ENCODE data around the gene NTRK2. TPM values are rescaled to one million over a fixed set of nuclear protein-coding genes. Genes with fewer than 3 reads are reported as not detected.
A peak's percentile ranks its signal among the peaks of the same experiment; 100 is the strongest.

Gene NTRK2
- total RNA-seq, 6 donors from 2014 or later = 0.30 to 16.8 (median 2.6) TPM

- DNase-seq (no peak), ATAC-seq (ENCODE audit: low FRiP score in 2 of 2) (no peak)
- Histone ChIP-seq H3K4me3 (no peak overlapping the region), H3K4me1 (no peaks in the 10 kb centered on the region), H3K27ac (no peak overlapping the region), H3K27me3 (no peaks in the 10 kb centered on the region), H3K36me3 (no peaks in the 10 kb centered on the region), H3K9me3 (no peaks in the 10 kb centered on the region)
- TF ChIP-seq POLR2AphosphoS5 (IDR thresholded peaks at IDR 0.05) (no peak), CTCF (IDR thresholded peaks at IDR 0.05) (no peak), EP300 (IDR thresholded peaks at IDR 0.05) (no peak), POLR2A (IDR thresholded peaks at IDR 0.05) (no peak)
- WGBS, 2 donors = 88 to 94% methylated on average over 1 of the region's 1 CpG
Observed at GRCh38 chr9:84978661-84979060, 309.1 kb downstream of the NTRK2 start.

GRCh38 chr9:84983749-84984148 lies 314.2 kb downstream of the NTRK2 start:
- H3K9me3 ChIP-seq = no peaks in the 10 kb centered on the region
- no peaks in the 10 kb centered on the region for H3K27me3 ChIP-seq
- H3K27ac ChIP-seq = no peak overlapping the region
- 82 to 96% methylated on average over 3 of the region's 3 CpGs for WGBS, 2 donors
- H3K4me3 ChIP-seq = no peak overlapping the region
- TF ChIP-seq EP300 (IDR thresholded peaks at IDR 0.05) = no peak
- TF ChIP-seq POLR2AphosphoS5 (IDR thresholded peaks at IDR 0.05) = no peak
- TF ChIP-seq POLR2A (IDR thresholded peaks at IDR 0.05) = no peak
- TF ChIP-seq CTCF (IDR thresholded peaks at IDR 0.05) = no peak
- no peaks in the 10 kb centered on the region for H3K4me1 ChIP-seq
- DNase-seq (no peak), ATAC-seq (ENCODE audit: low FRiP score in 2 of 2) (no peak)
- no peaks in the 10 kb centered on the region for H3K36me3 ChIP-seq

- 75 to 90% methylated on average over 2 of the region's 2 CpGs for WGBS, 2 donors
- Histone ChIP-seq H3K36me3 (no peaks in the 10 kb centered on the region), H3K27me3 (no peaks in the 10 kb centered on the region), H3K4me3 (no peak overlapping the region), H3K9me3 (no peaks in the 10 kb centered on the region), H3K4me1 (no peaks in the 10 kb centered on the region), H3K27ac (no peak overlapping the region)
- TF ChIP-seq CTCF (IDR thresholded peaks at IDR 0.05) = no peak
- no peak for TF ChIP-seq EP300 (IDR thresholded peaks at IDR 0.05)
- TF ChIP-seq POLR2AphosphoS5 (IDR thresholded peaks at IDR 0.05) = no peak
- no peak for TF ChIP-seq POLR2A (IDR thresholded peaks at IDR 0.05)
- DNase-seq (peak in 1 of 2 donors; percentile 14), ATAC-seq (ENCODE audit: low FRiP score in 2 of 2) (no peak)
Observed at GRCh38 chr9:84988621-84989020, 319.1 kb downstream of the NTRK2 start.

GRCh38 chr9:84990416-84990815 lies 320.9 kb downstream of the NTRK2 start:
- H3K27me3 ChIP-seq = no peaks in the 10 kb centered on the region
- DNase-seq = no peak
- 69% methylated on average over 6 of the region's 6 CpGs for WGBS, 2 donors

More at GRCh38 chr9:84990416-84990815, 320.9 kb downstream of the NTRK2 start:
- TF ChIP-seq POLR2A (IDR thresholded peaks at IDR 0.05) = no peak
- TF ChIP-seq EP300 (IDR thresholded peaks at IDR 0.05) = no peak
- no peak for TF ChIP-seq POLR2AphosphoS5 (IDR thresholded peaks at IDR 0.05)
- TF ChIP-seq CTCF (IDR thresholded peaks at IDR 0.05) = no peak
- H3K9me3 ChIP-seq = no peaks in the 10 kb centered on the region
- H3K4me1 ChIP-seq = no peaks in the 10 kb centered on the region
- no peak for ATAC-seq (ENCODE audit: low FRiP score in 2 of 2)
- no peak overlapping the region for H3K4me3 ChIP-seq
- H3K27ac ChIP-seq = no peak overlapping the region
- no peaks in the 10 kb centered on the region for H3K36me3 ChIP-seq

All from upper lobe of left lung (tissue), 6 donors.